H1 (cell line): ENCODE data around the gene DPP3. TPM values are rescaled to one million over a fixed set of nuclear protein-coding genes. Genes with fewer than 3 reads are reported as not detected.

ENCODE experiments used
- CTBP2 ChIP-seq: IDR thresholded peaks from 2 replicates; pipeline ENCODE4 v1.7.0; 2011; ENCODE audit warnings: borderline replicate concordance, mild to moderate bottlenecking, moderate library complexity, mixed read lengths, low read length; ENCODE audit not compliant: insufficient read depth, insufficient read length
- polyA plus RNA-seq, 7 experiments: library from polyadenylated mRNA; depleted of rRNA in 3 of 7; stranded (reverse) in 5 of 7; unstranded in 2 of 7; fragments of >200 nt in 5 of 7; fragments of 200-250 nt in 2 of 7; gene quantifications; 1 replicate in 5 of 7; 2 replicates in 1 of 7; 4 replicates in 1 of 7; pipeline versions ENCODE4 v1.2.1 to v1.2.3, GENCODE V29; 2011 to 2013; ENCODE audit warnings: missing spikeins in 2 of 7, mixed read lengths in 2 of 7
- total RNA-seq: library from RNA; stranded (reverse); fragmentation: NEBNext Ultra II Directional; extraction: Animal tissue kit (Norgen Biotek cat#: 25700); gene quantifications from 2 replicates; pipeline ENCODE4 v1.2.1, GENCODE V29; 2021
- TF ChIP-seq, protein P1 (sequence below): IDR thresholded peaks from 2 replicates; pipeline ENCODE4 v1.6.1; 2012; ENCODE audit warnings: inconsistent platforms

The DPP3 gene
- total and polyA plus RNA-seq, 2 of the 8 experiments (the other 6 are each of a cell fraction or from before 2014, with no cell fraction given): 75.1 to 82.7 TPM

DNA sequence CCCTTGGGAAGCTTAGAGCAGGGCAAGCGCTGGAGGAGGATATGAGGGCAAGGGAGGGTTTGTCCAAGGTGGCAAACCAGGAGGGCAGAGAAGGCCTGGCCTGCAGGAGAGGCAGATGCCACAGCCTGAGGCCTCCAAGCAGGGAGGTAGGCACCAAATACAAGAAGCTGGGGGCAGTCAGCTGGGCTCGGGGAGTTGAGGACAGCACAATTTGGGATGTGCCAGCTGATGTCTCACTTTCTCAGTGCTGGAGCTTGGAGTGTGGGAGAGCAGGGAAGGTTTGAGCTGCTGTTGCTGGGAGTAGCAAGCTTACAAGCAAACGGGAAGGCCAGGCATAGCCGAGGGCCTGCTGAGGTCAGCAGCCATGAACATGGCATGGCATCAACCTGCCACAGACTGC lies 61.7 kb downstream of the DPP3 start (continued):
- TF ChIP-seq CTBP2: no peak
- TF ChIP-seq, protein P1, sequence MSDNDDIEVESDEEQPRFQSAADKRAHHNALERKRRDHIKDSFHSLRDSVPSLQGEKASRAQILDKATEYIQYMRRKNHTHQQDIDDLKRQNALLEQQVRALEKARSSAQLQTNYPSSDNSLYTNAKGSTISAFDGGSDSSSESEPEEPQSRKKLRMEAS: no peak
